Measurements from ENCODE around the gene AFTPH.
A peak's percentile ranks its signal among the peaks of the same experiment; 100 is the strongest.

The AFTPH gene

DNA sequence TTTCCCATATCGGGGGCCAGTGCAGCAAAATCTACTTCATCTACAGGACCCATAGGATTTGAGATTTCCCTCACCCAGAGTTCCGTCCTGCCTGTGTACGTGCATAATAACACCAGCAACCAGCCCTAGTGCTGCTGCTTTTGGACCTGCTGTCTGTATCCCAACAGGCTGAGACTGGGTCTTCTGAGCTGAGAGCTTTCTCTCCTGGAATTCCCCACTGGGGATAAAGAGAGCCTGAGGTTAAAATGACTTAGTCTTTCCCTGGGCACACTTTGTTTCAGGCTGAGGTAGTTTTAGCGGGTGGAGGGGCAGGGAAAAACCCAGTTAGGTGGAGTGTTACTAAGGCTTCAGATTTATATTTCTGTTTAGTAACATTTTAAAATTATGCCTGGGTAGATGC, 67.1 kb downstream of the AFTPH start:
- no peak for DNase-seq

GRCh38 chr2:64593035-64593655, 69.0 kb downstream of the AFTPH start:
- peak in 2 of 4 experiments; percentile 16 to 24 for DNase-seq

- DNase-seq: peak; percentile 6 to 45 (median 29)
Observed at GRCh38 chr2:64594226-64594989, 70.3 kb downstream of the AFTPH start.

- peak in 1 of 4 experiments; percentile 26 for DNase-seq
Observed at GRCh38 chr2:64595397-64596176, 71.5 kb downstream of the AFTPH start.

GRCh38 chr2:64598226-64598625, 74.1 kb downstream of the AFTPH start:
- no peak for DNase-seq

DNA sequence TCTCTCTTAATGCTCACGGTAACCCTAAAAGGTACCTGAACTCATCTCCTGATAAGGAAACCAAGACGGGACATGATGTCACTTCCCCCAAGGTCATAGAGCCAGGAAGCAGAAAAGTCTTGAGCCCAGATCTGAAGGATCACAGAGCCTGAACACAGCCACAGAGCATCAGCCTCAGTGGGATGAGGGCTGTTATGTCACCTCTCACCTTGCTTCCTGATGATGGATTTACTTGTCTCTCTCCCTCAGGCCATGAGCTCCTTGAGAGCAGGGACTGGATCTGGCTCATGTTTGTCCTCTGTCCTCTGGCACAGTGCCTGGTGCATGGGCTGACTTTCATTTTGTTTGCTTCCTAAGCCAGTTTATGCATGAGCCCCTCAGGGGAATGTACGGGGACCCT, 75.3 kb downstream of the AFTPH start:
- DNase-seq: no peak

- no peak for DNase-seq
Observed at GRCh38 chr2:64601034-64601754, 77.1 kb downstream of the AFTPH start.

DNA sequence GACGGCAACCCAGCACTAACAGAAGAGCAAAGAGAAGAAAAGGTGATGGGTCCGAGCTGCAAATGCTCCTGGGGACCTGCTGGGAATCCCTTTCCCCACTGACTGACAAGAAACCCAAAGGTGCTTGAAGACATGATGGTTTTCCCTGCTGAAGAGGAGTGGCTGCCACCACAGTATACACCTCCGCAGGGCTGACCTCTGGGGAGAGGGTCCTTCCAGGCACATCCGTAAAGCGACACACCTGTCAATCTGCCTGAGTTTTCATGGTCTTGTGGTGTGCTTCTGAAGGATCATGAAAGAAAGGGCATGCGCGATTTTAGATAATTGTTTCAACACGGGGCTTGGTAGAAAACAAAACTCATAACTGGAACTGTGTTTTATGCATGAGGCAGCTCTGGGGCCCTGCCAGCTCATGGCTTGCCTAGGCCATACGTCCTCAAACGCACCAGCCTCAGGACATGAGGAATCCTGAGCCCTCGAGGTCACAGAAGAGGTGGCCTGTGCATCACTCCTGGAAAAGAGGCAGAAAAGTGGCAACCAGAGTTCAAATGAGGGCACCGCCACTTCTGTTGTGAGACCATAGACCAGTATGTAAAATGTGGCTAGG, 77.8 kb downstream of the AFTPH start:
- no peak for DNase-seq

GRCh38 chr2:64602436-64602835, 78.3 kb downstream of the AFTPH start:
- DNase-seq: no peak

DNA sequence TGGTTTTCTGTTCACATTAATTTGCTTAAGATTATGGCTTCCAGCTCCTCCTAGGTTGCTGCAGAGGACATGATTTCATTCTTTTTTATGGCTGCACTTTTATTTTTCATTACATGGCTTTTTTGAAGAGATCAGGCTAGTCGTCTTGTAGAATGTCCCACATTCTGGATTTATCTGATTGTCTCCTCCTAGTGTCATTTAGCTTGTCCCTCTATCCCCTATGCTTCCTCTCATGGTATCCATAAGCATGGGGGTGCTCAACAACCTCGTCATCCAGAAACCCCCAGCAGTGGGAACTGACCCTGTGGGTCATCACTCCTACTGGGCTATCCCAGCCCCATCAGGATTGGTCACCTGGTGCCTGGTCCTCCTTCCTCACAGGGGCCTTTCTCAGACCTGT, 80.0 kb downstream of the AFTPH start:
- no peak for DNase-seq

GRCh38 chr2:64605026-64605471, 80.9 kb downstream of the AFTPH start:
- no peak for DNase-seq

DNA sequence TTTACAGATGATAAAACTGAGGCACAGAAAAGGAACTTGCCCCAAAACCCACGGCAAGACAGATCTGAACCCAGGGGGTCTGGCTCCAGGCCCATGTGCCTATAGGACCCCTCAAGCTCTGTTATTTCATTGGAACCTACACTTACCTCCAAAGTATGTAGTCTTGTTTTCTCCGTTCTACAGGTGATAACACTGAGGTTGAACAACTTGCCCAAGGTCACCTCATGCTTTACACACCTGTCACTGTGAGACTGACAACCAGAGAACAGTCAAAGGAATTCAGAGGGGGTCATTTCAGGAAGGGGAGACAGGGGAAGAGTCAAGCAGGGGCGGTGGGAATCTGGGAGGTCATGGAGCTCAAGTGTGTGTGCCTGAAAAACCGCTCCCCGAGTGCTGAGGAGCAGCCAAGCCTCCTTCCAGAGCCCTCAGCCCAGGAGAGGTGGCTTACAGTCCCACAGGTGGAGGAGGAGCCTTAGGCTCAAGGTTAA, 81.9 kb downstream of the AFTPH start:
- no peak for DNase-seq

DNA sequence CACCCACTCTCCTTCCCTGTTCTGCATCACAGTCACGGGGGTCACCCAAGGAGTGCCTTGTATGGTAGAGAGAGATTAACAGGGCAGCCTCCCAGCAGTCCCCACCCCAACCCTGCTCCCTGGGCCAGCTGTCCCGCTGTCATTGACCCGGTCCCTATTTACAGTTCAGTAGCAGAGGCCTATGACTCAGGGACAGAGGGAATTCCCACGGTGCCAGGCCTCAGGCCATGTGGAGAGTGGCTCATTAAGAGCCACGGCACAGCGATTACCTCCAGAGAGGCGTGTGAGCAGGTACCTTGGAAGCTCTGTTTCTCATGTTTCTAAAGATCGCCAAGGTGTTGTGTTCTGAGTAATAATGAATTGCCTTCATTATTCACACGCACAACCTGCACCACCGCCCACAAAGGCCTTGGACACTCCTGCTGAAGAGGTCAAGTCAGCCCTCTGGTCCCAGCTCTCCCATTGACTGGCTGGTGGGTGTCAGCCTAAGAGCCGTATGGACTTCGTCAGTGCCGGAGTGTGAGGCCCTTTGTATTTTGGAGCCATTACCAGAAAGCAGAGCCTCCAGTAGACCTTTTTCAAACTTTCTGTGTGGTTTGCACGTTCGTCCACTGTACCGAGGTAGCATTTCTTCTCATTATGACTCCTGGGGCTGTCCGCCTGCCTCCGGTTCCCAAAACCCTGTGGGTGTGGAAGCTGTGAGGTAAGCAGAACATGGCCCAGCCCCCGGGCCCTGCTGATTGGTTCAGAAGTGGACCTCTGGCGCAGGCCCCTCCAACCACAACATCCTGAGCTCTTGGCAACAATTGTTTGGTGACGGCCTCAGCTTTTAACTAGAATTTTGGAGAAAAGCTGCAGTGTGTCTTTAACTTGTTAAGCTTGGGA, 82.6 kb downstream of the AFTPH start:
- DNase-seq: peak; percentile 89 to 94 (median 93)

DNA sequence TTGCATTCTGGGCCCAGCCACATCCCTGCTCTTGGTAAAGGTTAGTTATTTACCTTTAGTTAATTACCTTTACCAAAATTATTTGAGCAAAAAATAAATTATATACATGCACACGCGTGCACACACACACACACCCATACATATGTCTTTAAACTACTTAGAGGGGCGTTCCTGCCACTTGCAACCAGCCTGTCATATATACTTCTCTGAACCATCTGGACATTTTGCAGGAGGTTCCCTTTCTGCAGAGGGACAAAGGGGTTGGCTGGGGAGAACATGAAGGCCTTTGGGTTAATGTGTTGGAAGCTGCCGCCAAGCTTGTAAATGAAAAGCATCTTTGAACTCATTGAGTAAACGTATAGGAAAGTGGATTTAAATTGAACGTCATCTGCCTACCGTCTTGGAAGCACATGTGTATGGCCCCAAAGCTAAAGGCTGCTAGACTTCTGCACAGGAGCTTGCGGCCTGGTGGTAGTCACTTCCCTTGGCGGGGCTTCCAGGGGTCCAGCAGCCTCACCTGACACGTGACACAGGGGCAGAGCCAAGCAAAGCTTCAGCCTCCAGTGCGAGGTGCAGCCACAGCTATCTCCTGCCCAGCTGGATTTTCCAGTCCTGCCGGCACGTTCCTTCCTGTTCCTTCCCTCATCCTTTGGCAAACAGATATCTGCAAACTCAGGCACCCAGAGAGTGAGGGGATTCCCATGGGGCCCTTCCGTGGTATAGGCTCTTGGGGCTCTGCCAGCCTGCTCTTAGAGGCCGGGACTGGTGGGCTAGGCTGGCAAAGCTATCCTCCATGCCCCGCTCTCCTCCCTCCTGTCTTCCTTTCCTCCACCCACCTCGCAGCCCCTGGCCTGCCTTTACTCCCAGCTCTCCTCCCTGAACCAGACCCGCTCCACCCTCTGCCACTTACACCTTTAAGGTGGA, 83.5 kb downstream of the AFTPH start:
- peak in 2 of 4 experiments; percentile 23 to 28 for DNase-seq

DNA sequence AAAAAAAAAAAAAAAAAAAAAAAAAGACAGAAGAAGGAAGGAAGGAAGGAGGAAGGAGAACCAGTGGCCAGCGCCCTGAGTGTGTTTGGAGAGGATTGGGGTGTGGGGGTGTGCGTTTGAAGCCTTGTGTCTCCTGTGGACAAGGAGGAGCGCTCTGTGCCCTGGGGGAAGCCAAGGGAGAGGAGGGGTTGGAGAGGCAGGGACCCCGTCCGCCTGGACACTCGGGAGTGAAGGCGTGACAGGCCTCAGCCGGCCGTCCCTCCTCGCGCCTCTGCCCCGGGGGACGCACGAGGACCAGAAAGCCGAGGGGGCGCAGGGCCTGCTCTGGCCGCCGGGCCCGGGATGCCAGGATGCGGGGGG, 84.7 kb downstream of the AFTPH start:
- DNase-seq: peak in 3 of 4 experiments; percentile 33 to 52 (median 50)

- DNase-seq: peak; percentile 82 to 94 (median 89)
Observed at GRCh38 chr2:64609227-64609941, 85.3 kb downstream of the AFTPH start.

GRCh38 chr2:64609942-64610281, 85.8 kb downstream of the AFTPH start:
- DNase-seq: no peak

GRCh38 chr2:64610316-64610855, 86.3 kb downstream of the AFTPH start:
- no peak for DNase-seq

- DNase-seq: no peak
Observed at GRCh38 chr2:64612575-64613195, 88.6 kb downstream of the AFTPH start.
